ENCODE measurements around the gene CSNK1G2.

Gene CSNK1G2

GRCh38 chr19:1929021-1929742, 11.8 kb upstream of the CSNK1G2 start:
- H3K27ac ChIP-seq: no peak overlapping the region
- TF ChIP-seq, protein P1, sequence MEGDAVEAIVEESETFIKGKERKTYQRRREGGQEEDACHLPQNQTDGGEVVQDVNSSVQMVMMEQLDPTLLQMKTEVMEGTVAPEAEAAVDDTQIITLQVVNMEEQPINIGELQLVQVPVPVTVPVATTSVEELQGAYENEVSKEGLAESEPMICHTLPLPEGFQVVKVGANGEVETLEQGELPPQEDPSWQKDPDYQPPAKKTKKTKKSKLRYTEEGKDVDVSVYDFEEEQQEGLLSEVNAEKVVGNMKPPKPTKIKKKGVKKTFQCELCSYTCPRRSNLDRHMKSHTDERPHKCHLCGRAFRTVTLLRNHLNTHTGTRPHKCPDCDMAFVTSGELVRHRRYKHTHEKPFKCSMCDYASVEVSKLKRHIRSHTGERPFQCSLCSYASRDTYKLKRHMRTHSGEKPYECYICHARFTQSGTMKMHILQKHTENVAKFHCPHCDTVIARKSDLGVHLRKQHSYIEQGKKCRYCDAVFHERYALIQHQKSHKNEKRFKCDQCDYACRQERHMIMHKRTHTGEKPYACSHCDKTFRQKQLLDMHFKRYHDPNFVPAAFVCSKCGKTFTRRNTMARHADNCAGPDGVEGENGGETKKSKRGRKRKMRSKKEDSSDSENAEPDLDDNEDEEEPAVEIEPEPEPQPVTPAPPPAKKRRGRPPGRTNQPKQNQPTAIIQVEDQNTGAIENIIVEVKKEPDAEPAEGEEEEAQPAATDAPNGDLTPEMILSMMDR (conservative IDR thresholded peaks at IDR 0.05): peak; percentile 96
- TF ChIP-seq ZFX (IDR thresholded peaks at IDR 0.05): no peak

GRCh38 chr19:1931445-1931844, 9.5 kb upstream of the CSNK1G2 start:
- TF ChIP-seq, protein P1 (conservative IDR thresholded peaks at IDR 0.05): no peak
- no peak for TF ChIP-seq ZFX (IDR thresholded peaks at IDR 0.05)
- H3K27ac ChIP-seq: no peak overlapping the region

DNA sequence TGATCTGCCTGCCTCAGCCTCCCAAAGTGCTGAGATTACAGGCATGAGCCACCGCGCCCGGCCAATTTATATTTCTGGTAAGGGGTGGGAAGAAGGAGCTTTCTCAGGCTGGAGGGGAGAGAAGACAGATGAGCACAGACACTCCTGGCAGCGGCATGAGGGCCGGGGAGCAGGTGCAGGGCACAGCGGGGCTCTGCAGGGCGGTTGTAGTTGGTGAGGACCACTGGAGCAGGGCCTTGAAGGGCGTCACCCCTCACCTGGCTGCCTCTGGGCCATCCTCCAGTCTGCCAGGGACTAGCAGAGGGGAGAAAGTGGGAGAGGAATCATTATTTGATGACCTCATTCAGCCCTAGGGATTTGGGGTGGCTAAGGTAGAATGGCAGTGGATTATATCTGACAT, 8.6 kb upstream of the CSNK1G2 start:
- TF ChIP-seq ZFX (IDR thresholded peaks at IDR 0.05): no peak
- TF ChIP-seq, protein P1 (conservative IDR thresholded peaks at IDR 0.05): no peak
- no peak overlapping the region for H3K27ac ChIP-seq

DNA sequence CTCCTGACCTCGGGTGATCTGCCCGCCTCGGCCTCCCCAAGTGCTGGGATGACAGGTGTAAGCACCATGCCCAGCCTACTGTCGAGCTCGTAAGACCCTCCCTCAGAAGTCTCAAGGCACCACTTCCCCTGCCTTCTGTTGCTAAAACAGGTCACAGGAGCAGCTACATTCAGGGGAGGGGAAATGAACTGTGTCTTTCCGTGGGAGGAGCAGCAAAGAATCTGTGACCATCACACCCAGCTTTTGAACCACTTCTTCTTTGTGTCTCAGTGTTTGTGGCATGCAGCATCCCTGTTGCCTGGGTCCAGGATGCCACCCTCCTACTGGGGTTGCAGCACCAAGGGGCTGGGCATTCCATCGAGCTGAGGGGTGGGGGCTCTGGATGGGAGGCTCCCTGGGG, 7.7 kb upstream of the CSNK1G2 start:
- TF ChIP-seq, protein P1 (conservative IDR thresholded peaks at IDR 0.05): no peak
- TF ChIP-seq ZFX (IDR thresholded peaks at IDR 0.05): no peak
- no peak overlapping the region for H3K27ac ChIP-seq

DNA sequence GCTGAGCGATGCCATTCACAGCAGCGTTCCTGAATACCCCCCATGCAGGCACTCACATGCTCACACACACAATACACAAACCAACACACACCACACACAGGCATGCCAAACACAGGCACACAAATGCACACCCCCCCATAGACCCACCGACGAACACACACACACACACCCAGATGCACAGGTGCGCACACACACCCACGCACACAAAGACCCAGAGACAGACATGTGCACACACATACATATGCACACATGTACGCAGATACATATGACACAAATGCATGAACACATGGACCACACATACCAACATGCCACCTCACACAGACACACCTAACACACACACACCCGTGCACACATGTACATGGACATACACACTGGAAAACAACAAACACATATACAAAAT, 7.0 kb upstream of the CSNK1G2 start:
- TF ChIP-seq, protein P1 (conservative IDR thresholded peaks at IDR 0.05): no peak
- no peak for TF ChIP-seq ZFX (IDR thresholded peaks at IDR 0.05)
- no peak overlapping the region for H3K27ac ChIP-seq

GRCh38 chr19:1935484-1936208, 5.3 kb upstream of the CSNK1G2 start:
- H3K27ac ChIP-seq: peak overlapping the region; percentile 7
- TF ChIP-seq ZFX (IDR thresholded peaks at IDR 0.05): no peak
- TF ChIP-seq, protein P1 (conservative IDR thresholded peaks at IDR 0.05): no peak

GRCh38 chr19:1936430-1936829, 4.5 kb upstream of the CSNK1G2 start:
- H3K27ac ChIP-seq: no peak overlapping the region
- TF ChIP-seq ZFX (IDR thresholded peaks at IDR 0.05): no peak
- TF ChIP-seq, protein P1 (conservative IDR thresholded peaks at IDR 0.05): no peak
